Pancreas (tissue), 10 donors: ENCODE data around the gene VDAC1. TPM values are rescaled to one million over a fixed set of nuclear protein-coding genes. Genes with fewer than 3 reads are reported as not detected.

ENCODE experiments used
- ATAC-seq, 4 donors: fragments of 200-7000 bp; cut with Tn5 transposase; one replicate each; pipeline versions ENCODE4 v1.8.0 to v1.9.1; 2020; ENCODE audit warnings: mild to moderate bottlenecking in 4 of 4, moderate library complexity in 4 of 4
- DNase-seq, 6 donors: peaks; one replicate each; pipeline ENCODE4 v3.0.0-alpha.2; 2020
- FAIRE-seq: peaks from 2 replicates; lab custom pipeline; 2012; peaks lifted over from hg19 to GRCh38; lab: Jason Lieb, UNC
- H3K27ac ChIP-seq, 4 donors: fragments of 200-600 bp; sonication (generic); 1 replicate in 3 of 4; 2 replicates in 1 of 4; pipeline versions ENCODE4 v1.5.0 to v1.8.0; 2020
- H3K27me3 ChIP-seq, 4 donors: fragments of 200-600 bp; one replicate each; pipeline ENCODE4 v1.8.0; 2021
- H3K36me3 ChIP-seq, 3 donors: fragments of 200-600 bp; sonication (generic) in 1 of 3; one replicate each; pipeline versions ENCODE4 v1.5.0 to v1.8.0; 2020 to 2021
- H3K4me1 ChIP-seq, 3 donors: fragments of 200-600 bp; one replicate each; pipeline ENCODE4 v1.8.0; 2021
- H3K4me3 ChIP-seq, 4 donors: fragments of 200-600 bp; sonication (generic) in 2 of 4; one replicate each; pipeline versions ENCODE4 v1.5.0 to v1.8.0; 2020 to 2021
- H3K9me3 ChIP-seq, 4 donors: fragments of 200-600 bp; one replicate each; pipeline ENCODE4 v1.8.0; 2021
- CTCF ChIP-seq, 4 donors: fragments of 200-600 bp; sonication (generic) in 3 of 4; IDR thresholded peaks; one replicate each; pipeline versions ENCODE4 v1.5.0 to v1.8.0; 2021; ENCODE audit warnings: antibody characterized with exemption in 4 of 4
- WGBS, 2 donors: extraction: QIAGEN DNeasy Blood & Tissue Kit; methylation state at CpG; one replicate each; pipeline ENCODE4 v1.1.7; 2013; 5-methylcytosine and 5-hydroxymethylcytosine counted together
- intact Hi-C, 3 donors: fragments of 100-400 bp; cut with DNase I; formaldehyde crosslinking; loops; one replicate each; pipeline versions ENCODE4 v1.11.1 to v1.14.2; 2022
- polyA plus RNA-seq, 2 donors: library from polyadenylated mRNA; stranded (reverse); fragments of 200-250 nt; gene quantifications; one replicate each; pipeline ENCODE4 v1.2.3, GENCODE V29; 2013
- total RNA-seq, 6 donors: library from RNA; stranded (reverse); fragmentation: NEBNext Ultra II Directional in 4 of 6; extraction: Animal tissue kit (Norgen Biotek cat#: 25700) in 4 of 6; gene quantifications; one replicate each; pipeline versions ENCODE4 v1.2.1 to v1.2.4, GENCODE V29; 2021 to 2023
- donor health status: healthy with polysubstance abuse.
- donor health status: DM: no; HTN: no; CAD: no; lungs with moderate emphysema.
- donor health status: DM: no; HTN: no; CAD: no.
- donor health status: control.
- donor health status: control.
- donor health status: Bipolar disorder and iron deficiency.
- donor health status: DM: yes; HTN: yes; CAD: no.
- donor health status: DM: no; HTN: no; CAD: no.
- donor health status: DM: no; HTN: no; CAD: no.
- donor health status: DM: yes; HTN: yes; CAD: no.

The VDAC1 gene
- total and polyA plus RNA-seq, 8 donors: 41.8 to 87.8 (median 63.4) TPM

- Histone ChIP-seq H3K27ac (no peak overlapping the region), H3K27me3 (no peaks in the 10 kb centered on the region), H3K4me3 (no peak overlapping the region), H3K4me1 (peaks cover 7 to 8% (median 8%) of the 10 kb centered on the region in 3 donors), H3K9me3 (no peaks in the 10 kb centered on the region), H3K36me3 (no peaks in the 10 kb centered on the region)
- WGBS, 2 donors: 82 to 86% methylated on average over 9 of the region's 9 CpGs
- ATAC-seq: no peak
- no peak for FAIRE-seq
- intact Hi-C loops: no loop called here
- DNase-seq: no peak
- no peak for TF ChIP-seq CTCF (IDR thresholded peaks at IDR 0.05)
These were observed 76.0 kb downstream of the VDAC1 start for GRCh38 chr5:133928587-133929393.

GRCh38 chr5:133927300-133928180 is 77.2 kb downstream of the VDAC1 start:
- ATAC-seq (no peak), DNase-seq (no peak), FAIRE-seq (no peak)
- Histone ChIP-seq H3K4me1 (peaks cover 7 to 8% (median 8%) of the 10 kb centered on the region in 3 donors), H3K9me3 (no peaks in the 10 kb centered on the region), H3K36me3 (no peaks in the 10 kb centered on the region), H3K27me3 (no peaks in the 10 kb centered on the region), H3K4me3 (no peak overlapping the region), H3K27ac (peak overlapping the region in 1 of 4 donors; percentile 25)
- no peak for TF ChIP-seq CTCF (IDR thresholded peaks at IDR 0.05)
- whole genome bisulfite sequencing, 2 donors: 71 to 72% methylated on average over 13 of the region's 13 CpGs
- intact Hi-C loops: no loop called here

- no peak for FAIRE-seq
- DNase-seq: peak in 2 of 6 donors; percentile 31 to 41
- ATAC-seq: peak; percentile 79 to 92 (median 89)
These were observed 78.1 kb downstream of the VDAC1 start for GRCh38 chr5:133926489-133927299.

More at GRCh38 chr5:133926489-133927299, 78.1 kb downstream of the VDAC1 start:
- intact Hi-C loops: no loop called here
- no peaks in the 10 kb centered on the region for H3K9me3 ChIP-seq
- WGBS, 2 donors: 53 to 56% methylated on average over 17 of the region's 17 CpGs
- no peak overlapping the region for H3K4me3 ChIP-seq
- TF ChIP-seq CTCF (IDR thresholded peaks at IDR 0.05): no peak
- no peaks in the 10 kb centered on the region for H3K36me3 ChIP-seq
- peak overlapping the region in 2 of 4 donors; percentile 25 to 30 for H3K27ac ChIP-seq
- no peaks in the 10 kb centered on the region for H3K27me3 ChIP-seq
- H3K4me1 ChIP-seq: peaks cover 7 to 8% (median 8%) of the 10 kb centered on the region in 3 donors
